AG10803 (cell line): ENCODE measurements around the gene SNX11.

ENCODE experiments used
- DNase-seq: peaks from one replicate; pipeline ENCODE4 v3.0.0; 2010; ENCODE audit warnings: low read depth
- H3K4me3 ChIP-seq: 2 replicates; pipeline ENCODE4 v1.5.1; 2011; ENCODE audit warnings: mild to moderate bottlenecking, low read length, control low read depth
- TF ChIP-seq, protein P1 (sequence below): conservative IDR thresholded peaks from 2 replicates; pipeline ENCODE4 v1.5.1; 2011; ENCODE audit warnings: mild to moderate bottlenecking, low read length, control low read depth, inconsistent platforms

The SNX11 gene

DNA sequence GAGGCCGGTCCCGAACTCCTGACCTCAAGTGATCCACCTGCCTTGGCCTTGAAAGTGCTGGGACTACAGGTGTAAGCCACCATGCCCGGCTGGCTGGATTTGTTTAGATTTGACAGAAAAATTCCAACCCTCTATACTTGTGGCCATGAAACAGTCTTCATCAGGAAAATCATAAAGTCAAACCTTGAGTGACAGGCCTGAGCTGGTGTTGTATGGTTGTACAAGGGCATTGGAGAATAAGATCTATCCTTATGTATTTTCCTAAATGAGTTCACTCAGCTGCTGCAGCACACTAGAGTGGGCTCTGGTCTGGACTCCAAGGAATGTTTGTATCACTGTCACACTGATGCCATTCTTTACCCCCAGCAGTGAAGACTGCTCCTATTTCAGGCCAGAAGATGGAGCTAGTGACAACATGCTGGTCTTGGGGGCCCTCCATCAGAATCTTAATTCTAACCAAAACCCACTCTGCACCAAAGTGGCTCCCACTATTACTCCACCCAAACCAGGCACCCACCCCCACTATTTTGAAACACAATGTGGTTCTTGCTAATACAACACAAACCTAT lies 27.4 kb downstream of the SNX11 start:
- no peak overlapping the region for H3K4me3 ChIP-seq
- no peak for DNase-seq
- TF ChIP-seq, protein P1, sequence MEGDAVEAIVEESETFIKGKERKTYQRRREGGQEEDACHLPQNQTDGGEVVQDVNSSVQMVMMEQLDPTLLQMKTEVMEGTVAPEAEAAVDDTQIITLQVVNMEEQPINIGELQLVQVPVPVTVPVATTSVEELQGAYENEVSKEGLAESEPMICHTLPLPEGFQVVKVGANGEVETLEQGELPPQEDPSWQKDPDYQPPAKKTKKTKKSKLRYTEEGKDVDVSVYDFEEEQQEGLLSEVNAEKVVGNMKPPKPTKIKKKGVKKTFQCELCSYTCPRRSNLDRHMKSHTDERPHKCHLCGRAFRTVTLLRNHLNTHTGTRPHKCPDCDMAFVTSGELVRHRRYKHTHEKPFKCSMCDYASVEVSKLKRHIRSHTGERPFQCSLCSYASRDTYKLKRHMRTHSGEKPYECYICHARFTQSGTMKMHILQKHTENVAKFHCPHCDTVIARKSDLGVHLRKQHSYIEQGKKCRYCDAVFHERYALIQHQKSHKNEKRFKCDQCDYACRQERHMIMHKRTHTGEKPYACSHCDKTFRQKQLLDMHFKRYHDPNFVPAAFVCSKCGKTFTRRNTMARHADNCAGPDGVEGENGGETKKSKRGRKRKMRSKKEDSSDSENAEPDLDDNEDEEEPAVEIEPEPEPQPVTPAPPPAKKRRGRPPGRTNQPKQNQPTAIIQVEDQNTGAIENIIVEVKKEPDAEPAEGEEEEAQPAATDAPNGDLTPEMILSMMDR: peak; percentile 25

DNA sequence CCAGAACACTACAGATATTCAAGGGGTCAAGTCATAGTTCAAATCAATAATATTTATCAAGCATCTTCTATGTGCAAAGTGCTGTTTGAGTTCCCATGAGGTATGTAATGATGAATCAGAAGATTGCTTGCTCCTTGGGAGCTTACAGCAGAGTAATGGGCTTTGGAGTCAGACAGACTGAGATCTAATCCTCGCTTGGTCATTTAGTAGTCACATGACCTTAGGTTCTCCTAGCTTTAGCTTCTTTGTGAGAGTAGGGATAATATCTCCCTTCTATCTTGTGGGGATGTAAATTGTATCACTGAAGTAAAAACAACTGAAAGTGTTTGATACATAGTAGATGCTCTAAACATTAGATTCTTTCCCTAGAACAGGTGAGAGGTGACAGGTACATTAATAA lies 30.1 kb downstream of the SNX11 start:
- TF ChIP-seq, protein P1: no peak
- DNase-seq: no peak
- no peak overlapping the region for H3K4me3 ChIP-seq

DNA sequence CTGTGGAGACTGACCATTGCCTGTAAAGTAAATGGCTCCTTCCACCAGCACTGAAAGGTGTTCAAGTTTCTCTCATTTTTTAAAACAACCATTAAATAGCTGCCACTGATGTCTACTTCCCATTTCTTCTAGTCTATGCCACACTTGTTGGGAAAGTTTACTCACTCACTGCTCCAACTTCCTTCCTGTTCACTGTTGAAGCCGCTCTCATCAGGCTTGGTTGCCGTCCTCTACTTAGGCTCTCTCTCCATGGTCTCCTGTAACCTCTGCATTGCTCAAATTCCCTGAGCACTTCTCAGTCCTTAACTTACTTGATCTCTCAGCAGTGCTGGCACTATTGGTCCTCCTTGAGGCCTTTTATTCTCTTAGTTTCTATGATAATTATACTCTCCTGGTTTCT lies 32.4 kb downstream of the SNX11 start:
- DNase-seq: no peak
- TF ChIP-seq, protein P1: no peak
- no peak overlapping the region for H3K4me3 ChIP-seq

DNA sequence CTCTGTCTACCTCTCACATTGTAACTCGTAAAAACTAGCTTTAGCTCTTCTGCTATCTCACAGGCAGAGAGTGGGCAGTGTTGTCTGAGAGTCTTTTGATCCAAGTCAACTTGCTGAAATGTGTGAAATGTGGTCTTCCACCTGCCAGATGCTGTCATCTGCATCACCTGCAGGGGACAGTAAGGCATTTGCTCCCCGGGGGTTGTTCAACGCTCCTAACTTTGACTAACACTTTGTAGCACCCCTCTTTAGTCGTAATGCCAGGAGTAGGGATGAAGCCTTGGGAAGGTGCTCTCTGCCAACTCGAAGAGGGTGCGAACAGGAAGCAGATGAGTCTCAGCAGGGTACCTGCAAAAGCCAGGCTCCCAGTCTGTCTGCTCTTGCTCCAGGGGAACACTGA lies 36.1 kb downstream of the SNX11 start:
- DNase-seq: no peak
- TF ChIP-seq, protein P1: no peak
- no peak overlapping the region for H3K4me3 ChIP-seq

DNA sequence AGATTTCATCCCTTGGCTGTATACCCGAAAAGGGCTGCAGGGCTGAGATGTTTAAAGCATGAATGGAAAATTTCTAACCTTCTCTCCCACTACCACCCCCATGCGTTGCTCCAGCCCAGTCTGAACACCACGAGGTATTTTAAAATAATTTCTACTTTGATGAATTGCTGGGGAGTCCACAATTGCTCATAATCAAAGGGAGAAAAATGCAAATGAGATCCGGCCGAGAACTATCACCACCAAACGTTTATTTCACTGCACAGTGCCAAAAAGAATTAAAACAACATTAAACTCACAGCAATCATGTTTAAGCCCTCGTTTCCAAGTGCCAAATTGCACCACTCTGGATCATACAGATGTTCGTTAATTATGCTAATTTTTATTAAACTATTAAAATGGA lies 36.7 kb downstream of the SNX11 start:
- TF ChIP-seq, protein P1: no peak
- no peak for DNase-seq
- no peak overlapping the region for H3K4me3 ChIP-seq

DNA sequence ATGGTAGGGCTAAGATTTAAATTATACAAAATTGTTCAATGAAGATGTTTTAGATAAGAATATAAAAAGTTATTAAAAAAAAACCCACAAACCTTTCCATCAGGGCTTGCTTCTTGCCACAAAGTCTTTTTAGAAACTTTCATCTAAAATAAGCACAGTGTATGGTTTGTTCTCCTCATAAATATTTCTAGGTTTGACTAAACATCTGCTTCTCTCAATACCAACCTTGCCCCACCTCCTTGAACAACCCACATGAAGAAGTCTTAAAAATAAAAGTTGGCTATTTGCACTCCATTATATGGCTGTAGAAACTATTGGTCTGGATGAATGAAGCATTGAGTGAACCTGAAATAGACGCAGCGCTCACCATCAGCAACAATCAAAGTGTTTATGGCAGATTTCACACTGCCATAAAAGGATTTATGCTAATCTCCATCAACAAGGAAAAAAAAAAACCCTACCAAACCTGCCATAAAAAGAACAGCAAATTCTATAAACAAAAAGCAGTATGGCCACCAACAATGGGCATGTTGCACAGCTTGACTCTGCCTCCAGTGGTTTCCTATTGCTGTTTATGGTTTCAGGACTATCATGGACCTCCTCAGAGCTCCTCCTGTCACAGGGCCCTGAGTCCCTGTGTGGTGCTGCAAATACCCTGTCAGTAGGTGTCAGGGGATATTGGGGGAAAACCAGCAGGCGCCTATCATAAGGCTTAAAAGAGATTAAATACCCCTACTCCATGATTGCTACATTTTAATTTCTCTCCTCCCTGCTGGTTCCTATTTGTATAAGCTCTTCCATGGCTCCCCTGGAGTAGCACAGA lies 37.6 kb downstream of the SNX11 start:
- TF ChIP-seq, protein P1: no peak
- no peak for DNase-seq
- no peak overlapping the region for H3K4me3 ChIP-seq

DNA sequence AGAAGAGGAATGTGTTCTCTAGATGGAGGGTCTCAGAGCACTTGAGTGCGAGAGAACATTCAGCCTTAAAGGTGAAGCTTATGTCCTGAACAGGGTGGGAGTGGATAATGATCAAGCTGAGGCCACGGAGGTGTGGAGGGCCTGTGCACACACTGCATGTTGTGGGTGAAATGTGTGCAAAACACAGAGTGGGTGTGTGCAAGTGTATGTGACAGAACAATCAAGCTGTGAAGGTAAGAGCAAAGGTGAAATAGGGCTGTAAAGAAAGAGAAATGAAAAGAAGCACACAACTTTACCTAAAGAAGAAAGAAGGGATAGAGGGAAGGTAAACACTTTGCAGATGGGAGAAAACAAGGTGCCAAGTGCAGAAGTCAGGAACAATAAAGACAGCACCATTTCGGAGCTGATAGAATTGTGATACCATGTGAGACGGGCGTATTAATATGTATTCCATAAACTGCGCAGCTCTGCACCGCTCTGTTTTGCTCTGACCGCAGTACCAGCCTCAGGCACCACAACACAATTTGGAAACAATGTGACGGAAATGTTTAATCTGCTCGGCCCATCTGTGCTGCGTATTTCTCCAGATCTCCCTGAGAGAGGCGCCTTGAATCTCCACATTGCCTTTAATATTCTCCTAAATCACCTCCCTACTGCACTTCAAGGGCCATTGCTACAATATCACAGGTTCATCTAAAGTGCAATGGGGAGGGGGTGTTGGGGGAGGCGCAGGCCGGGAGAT lies 40.6 kb downstream of the SNX11 start:
- H3K4me3 ChIP-seq: no peak overlapping the region
- DNase-seq: no peak
- TF ChIP-seq, protein P1: no peak
